Measurements from ENCODE around the gene DAPL1.
"Not testable (repeated sequence)": the region's sequence is repeated elsewhere in the genome, so short reads cannot be mapped to it uniquely, and the experiment has no call there.

DNA sequence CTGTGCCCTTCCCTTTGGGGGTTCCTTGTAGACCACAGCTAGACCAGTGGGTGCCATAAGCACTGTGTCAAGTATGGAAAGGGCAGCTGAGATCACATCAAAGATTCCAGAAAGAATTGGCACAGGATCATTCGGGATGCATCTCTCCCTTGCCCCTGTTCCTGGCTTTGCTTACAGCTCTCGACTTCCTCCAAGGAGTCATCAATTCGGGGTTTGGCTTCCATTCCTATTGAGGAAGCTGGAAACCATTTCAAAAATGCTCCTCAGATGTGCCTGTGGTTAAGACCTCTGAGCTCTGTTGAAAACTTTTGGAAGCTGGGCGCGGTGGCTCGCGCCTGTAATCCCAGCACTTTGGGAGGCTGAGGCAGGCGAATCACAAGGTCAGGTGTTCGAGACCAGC is 65.1 kb downstream of the DAPL1 start:
- TF ChIP-seq, protein P1, sequence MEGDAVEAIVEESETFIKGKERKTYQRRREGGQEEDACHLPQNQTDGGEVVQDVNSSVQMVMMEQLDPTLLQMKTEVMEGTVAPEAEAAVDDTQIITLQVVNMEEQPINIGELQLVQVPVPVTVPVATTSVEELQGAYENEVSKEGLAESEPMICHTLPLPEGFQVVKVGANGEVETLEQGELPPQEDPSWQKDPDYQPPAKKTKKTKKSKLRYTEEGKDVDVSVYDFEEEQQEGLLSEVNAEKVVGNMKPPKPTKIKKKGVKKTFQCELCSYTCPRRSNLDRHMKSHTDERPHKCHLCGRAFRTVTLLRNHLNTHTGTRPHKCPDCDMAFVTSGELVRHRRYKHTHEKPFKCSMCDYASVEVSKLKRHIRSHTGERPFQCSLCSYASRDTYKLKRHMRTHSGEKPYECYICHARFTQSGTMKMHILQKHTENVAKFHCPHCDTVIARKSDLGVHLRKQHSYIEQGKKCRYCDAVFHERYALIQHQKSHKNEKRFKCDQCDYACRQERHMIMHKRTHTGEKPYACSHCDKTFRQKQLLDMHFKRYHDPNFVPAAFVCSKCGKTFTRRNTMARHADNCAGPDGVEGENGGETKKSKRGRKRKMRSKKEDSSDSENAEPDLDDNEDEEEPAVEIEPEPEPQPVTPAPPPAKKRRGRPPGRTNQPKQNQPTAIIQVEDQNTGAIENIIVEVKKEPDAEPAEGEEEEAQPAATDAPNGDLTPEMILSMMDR (conservative IDR thresholded peaks at IDR 0.05; ENCODE audit: low read length), result not testable (repeated sequence)
- TF ChIP-seq EZH2phosphoT487 (IDR thresholded peaks at IDR 0.05; ENCODE audit: borderline replicate concordance, low read depth, low read length), result not testable (repeated sequence)
